Tibial artery (tissue), 4 donors: ENCODE results near the gene RNASEL.

Source experiments
- DNase-seq, 2 donors: peaks; one replicate each; pipeline ENCODE4 v3.0.0-alpha.2; 2019
- H3K27ac ChIP-seq, 2 donors: fragments of 200-600 bp; sonication (generic) in 1 of 2; 1 replicate in 1 of 2; 2 replicates in 1 of 2; pipeline ENCODE4 v1.5.1; 2018 to 2019; ENCODE audit warnings: mild to moderate bottlenecking in 1 of 2
- H3K27me3 ChIP-seq, 2 donors: fragments of 200-600 bp; sonication (generic) in 1 of 2; one replicate each; pipeline versions ENCODE4 v1.5.1 to v1.6.0; 2016 to 2019
- H3K36me3 ChIP-seq, 3 donors: fragments of 200-600 bp; sonication (generic) in 2 of 3; one replicate each; pipeline ENCODE4 v1.5.1; 2016 to 2019; ENCODE audit warnings: mild to moderate bottlenecking in 2 of 3
- H3K4me1 ChIP-seq, 4 donors: fragments of 200-600 bp; sonication (generic) in 2 of 4; 1 replicate in 3 of 4; 2 replicates in 1 of 4; pipeline ENCODE4 v1.5.1; 2016 to 2019
- H3K4me3 ChIP-seq, 2 donors: fragments of 200-600 bp; sonication (generic) in 1 of 2; 1 replicate in 1 of 2; 2 replicates in 1 of 2; pipeline ENCODE4 v1.5.1; 2018 to 2019; ENCODE audit warnings: mild to moderate bottlenecking in 2 of 2
- H3K9me3 ChIP-seq, 3 donors: fragments of 200-600 bp; sonication (generic) in 1 of 3; one replicate each; pipeline ENCODE4 v1.5.1; 2016 to 2019
- CTCF ChIP-seq, 2 experiments: fragments of 200-600 bp in 1 of 2; fragments of 450-650 bp in 1 of 2; IDR thresholded peaks; one replicate each; pipeline ENCODE4 v1.5.1; 2017 to 2019; ENCODE audit warnings: antibody characterized with exemption in 2 of 2, mild to moderate bottlenecking in 1 of 2, moderate library complexity in 1 of 2
- intact Hi-C: fragments of 100-400 bp; cut with DNase I; formaldehyde crosslinking; loops from one replicate; pipeline ENCODE4 v1.15.0; 2023; ENCODE audit warnings: low total_unique reads

Gene RNASEL

GRCh38 chr1:182587666-182588499 is 1.2 kb downstream of the RNASEL start:
- no peak for DNase-seq
- Histone ChIP-seq H3K9me3 (no peaks in the 10 kb centered on the region), H3K36me3 (peaks cover 0 to 13% (median 0%) of the 10 kb centered on the region in 3 donors), H3K27me3 (no peaks in the 10 kb centered on the region), H3K27ac (peak overlapping the region; percentile 71 to 85), H3K4me3 (peak overlapping the region; percentile 56 to 75), H3K4me1 (peaks cover 0 to 36% (median 3%) of the 10 kb centered on the region in 4 donors)
- TF ChIP-seq CTCF (IDR thresholded peaks at IDR 0.05) = no peak
- intact Hi-C loops = loop anchor here (10.0 kb wide), 1 partner anchor 503 kb away; no protein-coding TSS in a partner anchor

- H3K27ac ChIP-seq = no peak overlapping the region
- no peak overlapping the region for H3K4me3 ChIP-seq
- TF ChIP-seq CTCF (IDR thresholded peaks at IDR 0.05) = no peak
- DNase-seq = no peak
- intact Hi-C loops = loop anchor here (10.0 kb wide), 1 partner anchor 502 kb away; no protein-coding TSS in a partner anchor
- H3K36me3 ChIP-seq = peaks cover 0 to 20% (median 1%) of the 10 kb centered on the region in 3 donors
- H3K27me3 ChIP-seq = no peaks in the 10 kb centered on the region
- no peaks in the 10 kb centered on the region for H3K9me3 ChIP-seq
- peaks cover 0 to 36% (median 3%) of the 10 kb centered on the region in 4 donors for H3K4me1 ChIP-seq
Measured at GRCh38 chr1:182587093-182587492, 2.0 kb downstream of the RNASEL start.

DNA sequence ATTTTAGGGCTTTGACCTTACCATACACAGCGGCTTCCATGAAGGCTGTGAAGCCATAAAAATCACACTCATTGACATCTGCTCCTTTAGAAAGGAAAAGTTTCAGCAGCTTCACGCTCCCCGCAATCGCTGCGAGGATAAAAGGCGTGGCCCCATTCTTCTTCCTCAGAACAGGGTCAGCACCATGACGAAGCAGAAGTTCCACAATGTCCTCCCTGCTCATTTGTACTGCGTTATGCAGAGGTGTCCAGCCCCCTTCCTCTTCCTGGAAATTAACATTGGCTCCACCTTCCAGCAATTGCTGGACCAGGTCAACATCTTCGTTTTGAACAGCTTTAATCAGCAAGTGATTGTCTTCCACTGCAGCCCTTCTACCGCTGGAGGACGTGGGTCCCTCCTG is 2.7 kb downstream of the RNASEL start:
- TF ChIP-seq CTCF (IDR thresholded peaks at IDR 0.05) = no peak
- no peaks in the 10 kb centered on the region for H3K27me3 ChIP-seq
- no peaks in the 10 kb centered on the region for H3K9me3 ChIP-seq
- no peak overlapping the region for H3K4me3 ChIP-seq
- intact Hi-C loops = loop anchor here (10.0 kb wide), 1 partner anchor 502 kb away; no protein-coding TSS in a partner anchor
- peaks cover 0 to 36% (median 3%) of the 10 kb centered on the region in 4 donors for H3K4me1 ChIP-seq
- no peak for DNase-seq
- peaks cover 5 to 28% (median 8%) of the 10 kb centered on the region in 3 donors for H3K36me3 ChIP-seq
- H3K27ac ChIP-seq = no peak overlapping the region

- intact Hi-C loops = loop anchor here (10.0 kb wide), 1 partner anchor 500 kb away; no protein-coding TSS in a partner anchor
- H3K27ac ChIP-seq = no peak overlapping the region
- H3K4me3 ChIP-seq = no peak overlapping the region
- H3K27me3 ChIP-seq = no peaks in the 10 kb centered on the region
- H3K9me3 ChIP-seq = no peaks in the 10 kb centered on the region
- DNase-seq = no peak
- peaks cover 16 to 44% (median 22%) of the 10 kb centered on the region in 3 donors for H3K36me3 ChIP-seq
- peaks cover 0 to 36% (median 3%) of the 10 kb centered on the region in 4 donors for H3K4me1 ChIP-seq
- TF ChIP-seq CTCF (IDR thresholded peaks at IDR 0.05) = no peak
Measured at GRCh38 chr1:182584746-182585145, 4.3 kb downstream of the RNASEL start.

DNA sequence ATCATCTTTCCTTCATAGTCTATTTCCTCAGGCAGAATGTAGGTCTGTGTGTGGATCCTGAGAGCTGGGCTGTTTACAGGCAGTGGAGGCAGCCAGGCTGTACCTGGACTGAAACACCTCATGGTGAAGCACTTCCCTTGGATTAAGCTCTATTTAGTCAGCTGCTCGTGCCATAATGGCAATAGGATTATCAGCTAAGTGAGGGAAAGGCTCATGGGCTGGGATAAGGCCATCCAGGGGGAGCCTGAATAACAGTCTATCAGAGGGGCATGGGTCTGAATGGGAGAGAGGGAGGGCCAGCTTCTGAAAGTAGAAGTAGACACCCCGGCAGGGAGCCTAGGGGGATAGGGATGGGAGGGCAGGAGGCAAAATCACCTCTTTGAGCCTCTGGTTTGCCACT is 8.3 kb downstream of the RNASEL start:
- Histone ChIP-seq H3K27me3 (no peaks in the 10 kb centered on the region), H3K4me3 (no peak overlapping the region), H3K27ac (no peak overlapping the region), H3K9me3 (no peaks in the 10 kb centered on the region), H3K36me3 (peaks cover 41 to 62% (median 45%) of the 10 kb centered on the region in 3 donors), H3K4me1 (peaks cover 0 to 22% (median 0%) of the 10 kb centered on the region in 4 donors)
- DNase-seq = no peak
- intact Hi-C loops = loop anchor here (10.0 kb wide), 1 partner anchor 496 kb away; no protein-coding TSS in a partner anchor
- TF ChIP-seq CTCF (IDR thresholded peaks at IDR 0.05) = no peak
